HUES6 (cell line): Measurements from ENCODE around the gene KATNB1.
A peak's percentile ranks its signal among the peaks of the same experiment; 100 is the strongest.

Experiments used
- H3K27ac ChIP-seq: 2 replicates; pipeline ENCODE4 v1.7.0; 2013; ENCODE audit warnings: low read depth, mild to moderate bottlenecking, low read length, inconsistent platforms
- H3K27me3 ChIP-seq: 2 replicates; pipeline ENCODE4 v1.6.1; 2013; ENCODE audit warnings: low read length; ENCODE audit not compliant: control insufficient read depth, insufficient read depth
- H3K36me3 ChIP-seq: 2 replicates; pipeline ENCODE4 v1.6.1; 2013; ENCODE audit warnings: low read length; ENCODE audit not compliant: control insufficient read depth, insufficient read depth
- H3K4me1 ChIP-seq: 2 replicates; pipeline ENCODE4 v1.6.1; 2013; ENCODE audit warnings: low read length; ENCODE audit not compliant: control insufficient read depth, insufficient read depth
- H3K4me3 ChIP-seq: 2 replicates; pipeline ENCODE4 v1.5.1; 2013; ENCODE audit warnings: low read depth, low read length
- H3K9ac ChIP-seq: one replicate; pipeline ENCODE4 v1.6.1; 2013; ENCODE audit warnings: mild to moderate bottlenecking, low read length
- H3K9me3 ChIP-seq: 2 replicates; pipeline ENCODE4 v1.6.1; 2013; ENCODE audit warnings: low read depth, low read length; ENCODE audit not compliant: control insufficient read depth, insufficient read depth

Gene KATNB1

DNA sequence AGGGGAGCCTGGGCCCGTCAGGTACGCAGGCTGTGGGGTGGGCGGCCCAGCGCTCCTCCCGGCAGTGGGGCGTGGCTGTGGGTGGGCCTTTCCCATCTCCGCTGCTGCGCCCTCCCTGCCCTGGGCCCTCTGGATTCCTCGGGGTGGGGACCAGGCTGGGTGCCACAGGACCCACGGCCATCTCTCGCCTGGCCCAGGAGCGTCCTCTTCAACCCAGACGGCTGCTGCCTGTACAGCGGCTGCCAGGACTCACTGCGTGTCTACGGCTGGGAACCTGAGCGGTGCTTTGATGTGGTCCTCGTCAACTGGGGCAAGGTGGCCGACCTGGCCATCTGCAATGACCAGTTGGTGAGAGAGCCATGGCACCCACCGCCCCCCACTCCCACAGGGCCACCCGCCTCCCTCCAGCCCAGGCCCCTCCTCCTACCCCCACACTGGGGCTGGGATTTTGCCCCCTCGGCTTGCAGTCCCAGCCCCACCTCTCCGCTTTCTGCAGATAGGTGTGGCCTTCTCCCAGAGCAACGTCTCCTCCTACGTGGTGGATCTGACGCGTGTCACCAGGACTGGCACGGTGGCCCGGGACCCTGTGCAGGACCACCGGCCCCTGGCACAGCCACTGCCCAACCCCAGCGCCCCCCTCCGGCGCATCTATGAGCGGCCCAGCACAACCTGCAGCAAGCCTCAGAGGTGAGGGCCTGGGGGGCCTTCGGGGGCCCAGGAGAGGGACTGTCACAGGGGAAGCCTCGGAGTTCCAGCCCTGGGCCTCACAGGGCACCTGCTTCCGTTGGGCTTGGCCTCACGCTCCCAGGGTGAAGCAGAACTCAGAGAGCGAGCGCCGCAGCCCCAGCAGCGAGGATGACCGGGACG is 17.2 kb downstream of the KATNB1 start:
- Histone ChIP-seq H3K9me3 (no peaks in the 10 kb centered on the region), H3K36me3 (peaks cover 66% of the 10 kb centered on the region), H3K9ac (no peak overlapping the region), H3K27ac (no peak overlapping the region), H3K4me1 (peaks cover 6% of the 10 kb centered on the region; the same call in 1 of the 2 replicates), H3K27me3 (no peaks in the 10 kb centered on the region), H3K4me3 (no peak overlapping the region)

DNA sequence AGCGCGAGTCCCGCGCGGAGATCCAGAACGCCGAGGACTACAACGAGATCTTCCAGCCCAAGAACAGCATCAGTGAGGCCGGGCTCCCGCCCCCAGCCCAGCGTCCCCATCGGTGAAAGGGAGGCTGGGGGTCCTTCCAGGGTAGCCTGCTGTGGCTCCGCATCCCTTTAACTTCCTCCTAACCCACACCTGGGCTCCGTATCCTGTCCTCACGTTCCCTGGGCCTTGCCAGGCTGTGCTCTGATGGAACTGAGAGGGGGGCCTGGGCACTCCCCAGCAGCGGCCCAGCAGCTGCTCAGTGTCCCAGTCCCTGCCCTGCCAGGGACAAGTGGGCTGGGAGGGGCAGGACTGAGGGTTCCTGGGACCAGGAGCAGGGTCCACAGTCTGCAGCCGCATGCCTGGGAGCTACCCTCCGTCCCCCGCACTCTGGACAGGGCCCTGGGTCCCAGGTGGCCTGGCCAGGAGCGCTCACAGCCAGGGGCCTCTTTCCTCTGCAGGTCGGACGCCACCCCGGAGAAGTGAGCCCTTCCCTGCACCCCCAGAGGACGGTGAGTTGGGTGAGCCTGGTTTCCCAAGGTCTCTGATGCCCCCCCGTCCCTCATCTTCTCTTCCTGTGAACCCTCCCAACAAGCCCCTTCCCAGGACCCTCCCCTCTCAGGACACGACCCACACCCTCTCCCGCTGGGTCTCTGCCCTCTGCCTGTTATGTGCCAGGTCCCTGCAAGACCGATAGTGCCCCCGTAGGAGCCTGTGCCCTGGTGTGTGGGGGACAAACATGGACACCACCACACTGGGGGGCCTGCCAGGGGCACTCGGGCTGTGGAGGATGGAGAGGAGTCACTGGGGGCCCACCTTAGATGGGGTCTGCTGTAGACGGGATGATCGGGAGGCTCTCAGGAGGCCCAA is 18.1 kb downstream of the KATNB1 start:
- Histone ChIP-seq H3K27me3 (no peaks in the 10 kb centered on the region), H3K9ac (peak overlapping the region; percentile 5), H3K4me1 (peaks cover 11% of the 10 kb centered on the region; the same call in 1 of the 2 replicates), H3K27ac (no peak overlapping the region), H3K9me3 (no peaks in the 10 kb centered on the region), H3K4me3 (no peak overlapping the region), H3K36me3 (peaks cover 70% of the 10 kb centered on the region)

DNA sequence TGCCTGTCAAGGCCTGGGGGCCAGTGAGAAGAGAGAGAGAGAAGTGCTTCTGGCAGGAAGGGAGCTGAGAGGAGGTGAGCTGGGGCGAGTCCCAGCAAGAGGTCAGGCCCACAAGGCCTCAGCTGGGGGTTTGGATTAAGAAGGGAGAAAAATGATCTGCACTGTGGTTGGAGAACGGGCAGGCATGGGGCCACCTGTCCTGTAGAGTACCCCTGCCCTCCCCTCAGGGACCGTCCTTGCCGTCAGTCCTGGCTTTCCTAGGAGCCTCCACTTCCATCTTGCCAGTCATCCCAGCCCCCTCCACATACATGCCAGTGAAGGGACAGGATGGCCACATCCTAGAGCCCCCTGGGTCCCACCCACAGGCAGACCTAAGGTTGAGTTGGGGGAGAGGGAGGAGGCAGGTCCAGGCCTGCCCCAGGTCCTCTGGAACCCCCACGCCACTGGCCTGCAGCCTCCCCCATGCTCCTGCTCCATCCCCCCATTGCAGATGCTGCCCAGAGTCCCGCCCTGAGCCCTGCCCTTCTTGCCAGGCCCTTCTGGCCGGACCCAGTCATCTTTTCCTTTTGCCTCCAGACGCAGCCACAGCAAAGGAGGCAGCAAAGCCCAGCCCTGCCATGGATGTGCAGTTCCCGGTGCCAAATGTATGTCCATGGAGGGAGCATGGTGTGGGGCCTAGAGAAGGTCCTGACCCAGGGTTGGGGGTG is 18.9 kb downstream of the KATNB1 start:
- Histone ChIP-seq H3K4me1 (peaks cover 19% of the 10 kb centered on the region; the same call in 1 of the 2 replicates), H3K9ac (peak overlapping the region; percentile 5), H3K9me3 (no peaks in the 10 kb centered on the region), H3K36me3 (peaks cover 69% of the 10 kb centered on the region), H3K4me3 (no peak overlapping the region), H3K27ac (no peak overlapping the region), H3K27me3 (no peaks in the 10 kb centered on the region)

DNA sequence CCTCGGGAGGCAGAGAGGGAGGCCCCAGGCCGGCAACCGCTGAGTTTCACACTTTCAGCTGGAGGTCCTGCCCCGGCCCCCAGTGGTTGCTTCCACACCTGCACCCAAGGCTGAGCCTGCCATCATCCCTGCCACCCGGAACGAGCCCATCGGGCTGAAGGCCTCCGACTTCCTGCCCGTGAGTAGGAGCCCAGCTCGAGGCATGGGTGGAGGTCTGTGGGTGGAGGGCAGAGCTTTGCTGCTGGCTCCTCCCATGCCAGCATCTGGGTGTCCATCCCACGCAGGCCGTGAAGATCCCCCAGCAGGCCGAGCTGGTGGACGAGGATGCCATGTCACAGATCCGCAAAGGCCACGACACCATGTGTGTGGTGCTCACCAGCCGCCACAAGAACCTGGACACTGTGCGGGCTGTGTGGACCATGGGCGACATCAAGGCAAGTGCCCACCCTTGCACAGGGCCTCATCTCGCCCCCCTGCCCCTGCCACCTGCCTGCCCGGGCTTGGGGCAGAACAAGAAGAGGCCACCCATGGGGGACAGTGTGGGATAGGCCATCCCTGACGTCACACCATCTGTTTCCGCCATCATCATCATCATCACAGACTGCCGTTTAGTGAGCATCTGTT is 19.6 kb downstream of the KATNB1 start:
- Histone ChIP-seq H3K27ac (no peak overlapping the region), H3K27me3 (no peaks in the 10 kb centered on the region), H3K4me3 (no peak overlapping the region), H3K9ac (no peak overlapping the region), H3K36me3 (peaks cover 75% of the 10 kb centered on the region), H3K4me1 (peaks cover 26% of the 10 kb centered on the region), H3K9me3 (no peaks in the 10 kb centered on the region)

DNA sequence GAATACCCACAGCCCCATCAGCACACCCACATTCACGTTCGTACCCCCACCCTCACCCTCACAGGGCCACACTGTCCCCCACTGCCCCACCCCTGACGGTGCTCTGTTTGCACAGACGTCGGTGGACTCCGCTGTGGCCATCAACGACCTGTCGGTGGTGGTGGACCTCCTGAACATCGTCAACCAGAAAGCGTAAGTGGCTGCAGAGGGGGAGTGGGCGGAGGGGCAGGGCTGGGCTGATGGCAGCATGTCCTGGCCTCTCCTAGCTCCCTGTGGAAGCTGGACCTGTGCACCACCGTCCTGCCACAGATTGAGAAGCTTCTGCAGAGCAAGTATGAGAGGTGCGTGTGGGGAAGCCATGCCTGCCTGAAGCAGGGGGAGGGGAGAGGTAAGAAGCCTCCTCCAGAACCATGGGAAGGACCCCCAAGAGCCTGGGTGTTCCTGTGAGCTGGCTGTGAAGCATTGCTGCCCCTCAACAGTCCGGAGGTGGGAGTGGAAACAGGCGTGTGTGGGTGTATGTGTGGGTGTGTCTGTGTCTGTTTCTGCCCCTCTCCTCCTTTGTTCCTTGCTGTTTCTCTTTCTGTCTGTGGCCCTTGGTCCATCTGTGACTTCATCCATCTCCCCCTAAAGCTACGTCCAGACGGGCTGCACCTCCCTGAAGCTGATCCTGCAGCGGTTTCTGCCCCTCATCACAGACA is 20.3 kb downstream of the KATNB1 start:
- H3K27me3 ChIP-seq = no peaks in the 10 kb centered on the region
- H3K4me3 ChIP-seq = no peak overlapping the region
- no peaks in the 10 kb centered on the region for H3K9me3 ChIP-seq
- no peak overlapping the region for H3K27ac ChIP-seq
- H3K4me1 ChIP-seq = peaks cover 32% of the 10 kb centered on the region
- peaks cover 78% of the 10 kb centered on the region for H3K36me3 ChIP-seq
- H3K9ac ChIP-seq = no peak overlapping the region

DNA sequence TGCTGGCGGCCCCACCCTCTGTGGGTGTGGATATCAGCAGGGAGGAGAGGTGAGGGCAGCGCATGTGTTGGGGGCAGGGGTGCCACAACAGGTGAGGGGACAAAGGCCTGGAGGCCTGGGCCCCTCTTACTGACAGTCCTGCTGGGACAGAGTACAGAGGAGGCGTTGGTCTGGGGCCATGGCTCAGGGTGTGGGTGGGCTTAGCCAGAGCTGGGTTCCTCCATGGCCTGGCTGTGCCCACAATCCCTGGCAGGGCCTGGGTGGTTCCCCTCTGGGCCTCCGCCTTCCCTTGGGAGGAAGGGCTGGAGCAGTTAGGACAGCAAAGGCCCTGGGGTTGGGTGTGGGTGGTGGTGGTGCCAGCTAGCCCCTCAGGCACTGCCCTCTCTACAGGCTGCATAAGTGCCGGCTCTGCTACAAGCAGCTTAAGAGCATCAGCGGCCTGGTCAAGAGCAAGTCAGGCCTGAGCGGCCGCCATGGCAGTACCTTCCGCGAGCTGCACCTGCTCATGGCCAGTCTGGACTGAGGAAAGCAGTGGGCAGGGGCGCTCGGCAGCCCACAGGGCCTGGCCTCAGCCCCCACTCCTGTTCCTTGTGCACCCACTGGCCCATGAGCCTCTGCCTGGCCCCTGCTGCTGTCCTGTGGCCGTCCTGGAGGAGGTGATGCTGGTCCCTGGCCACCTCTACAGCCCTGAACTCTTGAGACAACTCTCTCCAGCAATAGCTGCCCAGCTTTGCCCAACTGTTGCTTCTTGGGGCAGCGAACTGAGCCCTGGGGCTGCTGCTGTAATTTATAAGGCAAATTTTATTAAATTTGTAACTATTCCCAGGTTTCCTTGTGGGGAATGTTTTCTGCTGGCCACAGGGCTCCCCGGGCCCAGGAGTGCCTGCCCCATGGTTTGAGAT is 21.1 kb downstream of the KATNB1 start:
- Histone ChIP-seq H3K27ac (no peak overlapping the region), H3K4me1 (peaks cover 32% of the 10 kb centered on the region), H3K9ac (no peak overlapping the region), H3K4me3 (no peak overlapping the region), H3K9me3 (no peaks in the 10 kb centered on the region), H3K36me3 (peaks cover 74% of the 10 kb centered on the region), H3K27me3 (no peaks in the 10 kb centered on the region)

DNA sequence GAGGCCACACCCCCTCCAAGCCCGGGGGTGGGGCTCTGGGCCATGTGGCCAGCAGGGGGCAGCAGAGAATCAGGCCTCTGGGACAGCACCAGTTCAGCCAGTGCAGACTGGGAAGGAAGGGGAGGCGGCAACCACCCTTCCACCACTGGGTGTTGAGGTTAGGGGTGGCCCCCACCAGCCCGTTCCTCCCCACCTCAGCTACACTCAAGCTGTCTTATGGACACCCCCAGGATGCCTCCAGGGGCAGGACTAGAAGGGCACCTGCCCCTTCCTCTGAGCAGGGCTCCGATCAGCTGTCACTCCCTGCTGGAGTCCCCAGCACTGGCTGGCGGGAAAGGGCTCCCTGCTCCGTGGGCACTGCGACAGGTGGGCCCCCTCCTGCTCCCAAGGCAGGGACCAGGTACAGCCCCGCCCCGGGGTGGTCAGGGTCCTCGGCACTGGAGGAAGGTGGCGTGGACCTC is 21.8 kb downstream of the KATNB1 start:
- no peak overlapping the region for H3K27ac ChIP-seq
- no peak overlapping the region for H3K4me3 ChIP-seq
- H3K27me3 ChIP-seq = no peaks in the 10 kb centered on the region
- no peak overlapping the region for H3K9ac ChIP-seq
- H3K36me3 ChIP-seq = peaks cover 67% of the 10 kb centered on the region
- peaks cover 32% of the 10 kb centered on the region for H3K4me1 ChIP-seq
- no peaks in the 10 kb centered on the region for H3K9me3 ChIP-seq

DNA sequence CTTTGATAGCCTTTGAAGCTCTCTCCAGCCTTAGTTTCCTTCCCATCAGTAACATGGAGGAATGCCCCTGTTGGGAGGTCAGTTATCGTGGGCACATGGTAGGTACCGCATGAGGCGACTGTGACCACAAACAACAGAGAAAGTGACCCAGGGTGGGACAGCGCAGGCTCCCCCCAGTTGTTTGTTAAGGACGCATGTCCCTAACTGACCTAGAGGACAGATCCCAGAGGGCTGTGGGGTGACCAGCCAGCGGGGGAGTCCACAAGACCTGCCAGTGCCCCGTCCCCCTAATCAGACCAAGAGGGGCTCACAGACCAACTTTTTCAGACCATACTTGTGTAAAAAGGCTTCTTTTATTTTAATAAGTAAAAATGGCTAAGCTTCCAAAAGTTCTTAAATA is 22.3 kb downstream of the KATNB1 start:
- Histone ChIP-seq H3K9me3 (no peaks in the 10 kb centered on the region), H3K36me3 (peaks cover 64% of the 10 kb centered on the region), H3K27ac (no peak overlapping the region), H3K4me1 (peaks cover 32% of the 10 kb centered on the region), H3K27me3 (no peaks in the 10 kb centered on the region), H3K9ac (no peak overlapping the region), H3K4me3 (no peak overlapping the region)

DNA sequence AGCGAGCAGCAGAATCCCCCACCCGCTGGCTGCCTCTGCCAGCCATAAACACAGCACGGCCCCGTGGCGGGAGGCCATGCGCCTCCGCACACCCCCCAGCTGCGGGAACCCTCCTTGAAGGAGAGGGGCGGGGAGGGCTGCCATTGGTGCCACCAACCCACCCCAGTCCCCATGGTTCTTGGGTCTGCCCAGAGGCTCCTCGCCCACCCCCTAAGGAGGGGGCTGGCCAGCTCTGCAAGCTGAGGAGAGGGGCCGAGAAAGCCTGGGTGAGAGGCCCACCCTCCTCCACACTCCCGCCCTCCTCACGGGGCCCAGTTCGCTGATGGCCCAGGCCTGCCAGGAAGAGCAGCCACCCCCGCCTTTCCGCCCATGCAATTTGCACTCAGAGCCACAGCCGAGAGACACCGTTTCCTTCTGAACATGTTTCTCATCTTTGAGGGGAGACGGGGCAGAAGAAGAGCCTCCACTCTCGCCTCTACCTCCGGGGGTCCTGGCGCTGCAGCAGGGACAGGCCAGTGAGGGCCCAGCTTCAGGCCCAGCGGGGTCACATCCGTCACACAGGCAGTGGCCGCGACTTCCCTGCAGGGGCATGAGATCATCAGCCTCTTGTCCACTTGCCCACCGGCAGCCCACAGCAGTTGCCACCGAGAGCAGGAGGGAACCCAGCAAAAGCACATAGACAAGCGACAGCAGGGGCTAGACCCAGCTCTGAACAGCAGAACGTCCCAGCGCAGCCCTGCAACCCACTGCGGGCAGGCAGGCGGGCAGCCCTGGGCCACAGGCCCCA is 23.0 kb downstream of the KATNB1 start:
- H3K9me3 ChIP-seq = no peaks in the 10 kb centered on the region
- peaks cover 32% of the 10 kb centered on the region for H3K4me1 ChIP-seq
- H3K9ac ChIP-seq = no peak overlapping the region
- no peaks in the 10 kb centered on the region for H3K27me3 ChIP-seq
- H3K4me3 ChIP-seq = no peak overlapping the region
- H3K27ac ChIP-seq = no peak overlapping the region
- H3K36me3 ChIP-seq = peaks cover 60% of the 10 kb centered on the region
